Trophoblast cell (in vitro differentiated cells and primary cell): ENCODE results near the gene NET1.

Experiments used
- DNase-seq, 2 donors: peaks; one replicate each; pipeline ENCODE4 v3.0.0-alpha.2; 2016
- H2AFZ ChIP-seq: 2 replicates; pipeline ENCODE4 v1.6.1; 2013; ENCODE audit warnings: low read length, moderate library complexity, mild to moderate bottlenecking; ENCODE audit not compliant: insufficient read depth, poor library complexity
- H2AK5ac ChIP-seq: 2 replicates; pipeline ENCODE4 v1.6.1; 2013; ENCODE audit warnings: mild to moderate bottlenecking, low read length
- H2BK120ac ChIP-seq: 2 replicates; pipeline ENCODE4 v1.6.1; 2013; ENCODE audit warnings: low read length, mild to moderate bottlenecking, moderate library complexity; ENCODE audit not compliant: insufficient read depth, poor library complexity
- H2BK12ac ChIP-seq: 2 replicates; pipeline ENCODE4 v1.6.1; 2013; ENCODE audit warnings: mild to moderate bottlenecking, low read length, moderate library complexity
- H2BK5ac ChIP-seq: 2 replicates; pipeline ENCODE4 v1.6.1; 2013; ENCODE audit warnings: low read length, low read depth, moderate library complexity, mild to moderate bottlenecking; ENCODE audit not compliant: poor library complexity
- H3K14ac ChIP-seq: 2 replicates; pipeline ENCODE4 v1.6.1; 2013; ENCODE audit warnings: mild to moderate bottlenecking, low read length
- H3K18ac ChIP-seq: 2 replicates; pipeline ENCODE4 v1.6.1; 2013; ENCODE audit warnings: mild to moderate bottlenecking, low read length
- H3K23ac ChIP-seq: 2 replicates; pipeline ENCODE4 v1.6.1; 2013; ENCODE audit warnings: low read length
- H3K27ac ChIP-seq: 2 replicates; pipeline ENCODE4 v1.5.1; 2013; ENCODE audit warnings: low read depth, mild to moderate bottlenecking, inconsistent platforms, low read length, moderate library complexity
- H3K27me3 ChIP-seq: 2 replicates; pipeline ENCODE4 v1.6.1; 2013; ENCODE audit warnings: inconsistent platforms, mild to moderate bottlenecking, low read length, moderate library complexity; ENCODE audit not compliant: insufficient read depth
- H3K36me3 ChIP-seq, 2 experiments: 1 replicate in 1 of 2; 2 replicates in 1 of 2; pipeline ENCODE4 v1.6.1; 2013; ENCODE audit warnings: low read length in 2 of 2, mild to moderate bottlenecking in 2 of 2, moderate library complexity in 1 of 2; ENCODE audit not compliant: insufficient read depth in 2 of 2, control insufficient read depth in 1 of 2
- H3K4ac ChIP-seq: 2 replicates; pipeline ENCODE4 v1.6.1; 2013; ENCODE audit warnings: low read depth, mild to moderate bottlenecking, low read length, moderate library complexity
- H3K4me1 ChIP-seq, 2 experiments: 1 replicate in 1 of 2; 2 replicates in 1 of 2; pipeline ENCODE4 v1.6.1; 2013; ENCODE audit warnings: low read length in 2 of 2, mild to moderate bottlenecking in 2 of 2, moderate library complexity in 1 of 2; ENCODE audit not compliant: insufficient read depth in 2 of 2, control insufficient read depth in 1 of 2
- H3K4me2 ChIP-seq: 2 replicates; pipeline ENCODE4 v1.6.1; 2013; ENCODE audit warnings: inconsistent platforms, mild to moderate bottlenecking, low read length, moderate library complexity
- H3K4me3 ChIP-seq: 2 replicates; pipeline ENCODE4 v1.5.1; 2013; ENCODE audit warnings: mild to moderate bottlenecking, low read depth, low read length, inconsistent platforms
- H3K79me1 ChIP-seq: one replicate; pipeline ENCODE4 v1.6.1; 2013; ENCODE audit warnings: low read length
- H3K79me2 ChIP-seq: 2 replicates; pipeline ENCODE4 v1.6.1; 2013; ENCODE audit warnings: low read length, mild to moderate bottlenecking; ENCODE audit not compliant: control insufficient read depth, insufficient read depth, poor library complexity
- H3K9ac ChIP-seq: 2 replicates; pipeline ENCODE4 v1.6.1; 2013; ENCODE audit warnings: mild to moderate bottlenecking, low read length
- H3K9me3 ChIP-seq: 2 replicates; pipeline ENCODE4 v1.6.1; 2013; ENCODE audit warnings: low read depth, mild to moderate bottlenecking, control low read depth, inconsistent platforms, low read length; ENCODE audit not compliant: insufficient read depth
- H4K12ac ChIP-seq: 2 replicates; pipeline ENCODE4 v1.6.1; 2013; ENCODE audit warnings: low read depth, mild to moderate bottlenecking, low read length, moderate library complexity
- H4K8ac ChIP-seq: 2 replicates; pipeline ENCODE4 v1.6.1; 2013; ENCODE audit warnings: low read depth, mild to moderate bottlenecking, low read length, moderate library complexity
- H4K91ac ChIP-seq: one replicate; pipeline ENCODE4 v1.6.1; 2013; ENCODE audit warnings: low read depth, mild to moderate bottlenecking, low read length, moderate library complexity
- WGBS: extraction: QIAGEN DNeasy Blood & Tissue Kit; methylation state at CpG from one replicate; pipeline ENCODE4 v1.1.7; 2013; ENCODE audit warnings: missing lambda C conversion rate; ENCODE audit not compliant: insufficient read length, insufficient coverage; ENCODE audit errors: extremely low coverage; 5-methylcytosine and 5-hydroxymethylcytosine counted together

NET1 gene

DNA sequence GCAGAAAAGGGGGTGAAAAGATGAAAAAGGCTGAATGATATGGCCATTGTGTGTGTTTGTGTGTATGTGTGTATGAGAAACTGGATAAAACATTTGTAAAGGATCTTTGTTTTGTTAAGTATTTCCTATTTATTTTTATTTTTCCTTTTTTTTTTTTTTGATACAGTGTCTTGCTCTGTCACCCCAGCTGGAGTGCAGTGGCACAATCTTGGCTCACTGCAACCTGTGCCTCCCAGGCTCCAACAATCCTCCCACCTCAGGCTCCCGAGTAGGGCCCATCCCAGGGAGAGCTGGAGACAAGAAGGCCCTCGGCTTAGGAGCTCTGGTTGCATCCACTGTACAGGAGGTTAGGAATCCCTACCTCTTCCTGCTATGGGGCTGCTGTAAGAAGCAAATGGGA is 93.9 kb downstream of the NET1 start:
- peak overlapping the region; percentile 9 for H4K91ac ChIP-seq
- H2AK5ac ChIP-seq = peak overlapping the region; percentile 6
- H3K9ac ChIP-seq = no peak overlapping the region
- WGBS = no CpG with 5 or more reads among the region's 2 CpGs
- no peak overlapping the region for H3K27ac ChIP-seq
- no peak overlapping the region for H2BK5ac ChIP-seq
- H3K79me2 ChIP-seq = peaks cover 2% of the 10 kb centered on the region
- no peak overlapping the region for H3K23ac ChIP-seq
- no peak overlapping the region for H4K8ac ChIP-seq
- H3K4me1 ChIP-seq = peaks cover 26 to 33% of the 10 kb centered on the region in 2 experiments
- H3K4ac ChIP-seq = no peak overlapping the region
- no peak overlapping the region for H3K4me3 ChIP-seq
- H3K36me3 ChIP-seq = no peaks in the 10 kb centered on the region
- H2AFZ ChIP-seq = no peak overlapping the region
- peak overlapping the region; percentile 54 for H3K14ac ChIP-seq
- H3K27me3 ChIP-seq = no peaks in the 10 kb centered on the region
- peak overlapping the region; percentile 27 for H2BK12ac ChIP-seq
- no peaks in the 10 kb centered on the region for H3K9me3 ChIP-seq
- H3K79me1 ChIP-seq = peaks cover 18% of the 10 kb centered on the region
- DNase-seq = no peak
- peak overlapping the region; percentile 4 for H2BK120ac ChIP-seq
- peak overlapping the region; percentile 14 for H3K18ac ChIP-seq
- no peak overlapping the region for H3K4me2 ChIP-seq
- no peak overlapping the region for H4K12ac ChIP-seq

DNA sequence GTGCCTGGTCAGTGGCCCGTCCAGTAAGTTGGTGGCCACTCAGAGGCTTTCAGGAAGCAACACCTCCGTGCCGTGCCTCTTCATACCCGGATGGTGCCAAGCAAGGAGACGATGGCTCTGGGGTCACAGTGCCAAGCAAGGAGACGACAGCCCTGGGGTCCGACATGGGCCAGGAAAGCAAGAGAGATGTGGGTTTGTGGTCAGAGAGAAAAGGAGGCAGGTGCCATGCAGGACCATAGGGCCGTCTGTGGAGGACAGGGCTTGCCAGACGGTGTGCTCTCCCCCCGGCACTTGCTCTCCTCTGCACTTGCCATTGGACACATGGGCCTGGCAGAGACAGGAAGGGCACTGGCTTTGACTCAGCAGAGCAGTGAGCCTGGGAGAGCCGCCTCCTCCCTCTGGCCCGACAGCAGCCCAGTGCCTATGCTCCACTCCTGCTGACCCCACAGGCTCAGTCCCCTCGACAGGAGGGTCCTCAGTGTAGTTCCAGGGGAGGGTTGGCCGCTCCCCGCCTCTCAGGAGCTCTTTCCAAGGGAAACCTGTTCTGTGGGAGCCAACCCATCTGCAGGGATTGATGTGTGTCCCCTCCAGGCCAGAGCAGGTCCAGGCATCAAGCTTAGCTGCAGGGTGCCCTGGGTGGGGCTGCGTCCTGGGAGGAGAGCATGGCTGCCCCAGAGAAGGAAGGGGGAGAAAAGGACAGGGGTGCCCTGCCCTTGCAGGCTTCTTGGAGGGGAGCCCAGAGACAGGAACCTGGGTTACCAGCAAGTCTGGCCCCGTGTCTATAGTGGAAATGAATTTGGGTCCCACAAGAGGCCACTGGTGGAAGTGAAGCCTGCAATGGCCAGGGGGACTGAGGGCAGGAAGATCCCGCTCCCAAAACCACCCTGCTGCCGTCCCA is 94.6 kb downstream of the NET1 start:
- no peak overlapping the region for H4K12ac ChIP-seq
- no peak overlapping the region for H4K8ac ChIP-seq
- no peak overlapping the region for H3K23ac ChIP-seq
- H3K4me2 ChIP-seq = no peak overlapping the region
- WGBS = no CpG with 5 or more reads among the region's 19 CpGs
- no peaks in the 10 kb centered on the region for H3K9me3 ChIP-seq
- no peak for DNase-seq
- H2BK12ac ChIP-seq = peak overlapping the region; percentile 37
- peak overlapping the region; percentile 31 for H2AK5ac ChIP-seq
- H3K27ac ChIP-seq = no peak overlapping the region
- H2BK120ac ChIP-seq = peak overlapping the region; percentile 5
- peak overlapping the region; percentile 14 for H3K18ac ChIP-seq
- peak overlapping the region; percentile 9 for H4K91ac ChIP-seq
- no peak overlapping the region for H3K4ac ChIP-seq
- peak overlapping the region; percentile 54 for H3K14ac ChIP-seq
- H3K9ac ChIP-seq = no peak overlapping the region
- H3K79me1 ChIP-seq = peaks cover 18% of the 10 kb centered on the region
- H3K4me3 ChIP-seq = no peak overlapping the region
- H3K27me3 ChIP-seq = no peaks in the 10 kb centered on the region
- no peak overlapping the region for H2BK5ac ChIP-seq
- H3K36me3 ChIP-seq = no peaks in the 10 kb centered on the region
- H2AFZ ChIP-seq = no peak overlapping the region
- H3K4me1 ChIP-seq = peaks cover 25 to 33% of the 10 kb centered on the region in 2 experiments
- peaks cover 2% of the 10 kb centered on the region for H3K79me2 ChIP-seq

DNA sequence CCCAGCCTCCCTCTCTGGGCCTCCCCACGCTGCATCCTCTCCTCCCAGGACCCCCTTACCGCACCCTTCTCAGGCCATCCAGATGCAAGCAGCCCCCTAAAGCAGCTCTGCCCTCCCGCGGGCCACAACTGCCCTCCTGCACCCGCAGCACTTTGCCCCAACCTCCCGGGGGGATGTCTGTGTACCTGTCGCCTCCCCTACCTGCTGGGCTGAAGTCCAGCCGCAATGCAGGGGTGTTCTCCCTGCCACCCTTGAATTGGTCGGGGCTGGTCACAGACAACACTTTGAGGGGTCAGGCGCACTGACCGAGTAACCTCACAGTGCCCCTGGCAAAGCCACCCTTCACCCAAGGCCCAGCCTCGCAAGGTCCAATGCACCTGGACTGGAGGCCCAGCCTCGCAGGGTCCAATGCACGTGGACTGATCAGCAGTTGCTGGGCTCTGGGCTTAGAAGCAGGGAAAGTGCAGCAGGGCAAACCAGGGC is 95.3 kb downstream of the NET1 start:
- H3K9me3 ChIP-seq = no peaks in the 10 kb centered on the region
- H3K27ac ChIP-seq = no peak overlapping the region
- H3K4me1 ChIP-seq = peaks cover 18 to 26% of the 10 kb centered on the region in 2 experiments
- H3K4me2 ChIP-seq = no peak overlapping the region
- H3K27me3 ChIP-seq = no peaks in the 10 kb centered on the region
- no peak overlapping the region for H3K18ac ChIP-seq
- peak overlapping the region; percentile 44 for H2BK120ac ChIP-seq
- peak overlapping the region; percentile 1 for H4K91ac ChIP-seq
- H2AFZ ChIP-seq = no peak overlapping the region
- no peak overlapping the region for H3K4ac ChIP-seq
- H2BK12ac ChIP-seq = peak overlapping the region; percentile 83
- peaks cover 2% of the 10 kb centered on the region for H3K79me2 ChIP-seq
- no peak overlapping the region for H3K23ac ChIP-seq
- no peak for DNase-seq
- WGBS = no CpG with 5 or more reads among the region's 14 CpGs
- no peak overlapping the region for H3K9ac ChIP-seq
- H2BK5ac ChIP-seq = no peak overlapping the region
- no peak overlapping the region for H4K8ac ChIP-seq
- H4K12ac ChIP-seq = no peak overlapping the region
- no peak overlapping the region for H2AK5ac ChIP-seq
- H3K4me3 ChIP-seq = no peak overlapping the region
- no peaks in the 10 kb centered on the region for H3K36me3 ChIP-seq
- H3K79me1 ChIP-seq = peaks cover 12% of the 10 kb centered on the region
- H3K14ac ChIP-seq = peak overlapping the region; percentile 10

GRCh38 chr10:5508161-5508604 is 95.8 kb downstream of the NET1 start:
- Histone ChIP-seq H3K18ac (no peak overlapping the region), H3K4me1 (peaks cover 13 to 23% of the 10 kb centered on the region in 2 experiments), H3K23ac (no peak overlapping the region), H4K12ac (no peak overlapping the region), H3K79me1 (peaks cover 15% of the 10 kb centered on the region), H4K91ac (peak overlapping the region; percentile 1), H3K4me2 (no peak overlapping the region), H3K14ac (peak overlapping the region; percentile 73), H3K4me3 (no peak overlapping the region), H2BK12ac (peak overlapping the region; percentile 83), H2AK5ac (peak overlapping the region; percentile 76), H3K9ac (no peak overlapping the region), H3K27ac (no peak overlapping the region), H2BK120ac (peak overlapping the region; percentile 44), H3K27me3 (no peaks in the 10 kb centered on the region), H3K9me3 (no peaks in the 10 kb centered on the region), H3K36me3 (no peaks in the 10 kb centered on the region), H2BK5ac (no peak overlapping the region), H2AFZ (no peak overlapping the region), H3K4ac (no peak overlapping the region), H4K8ac (no peak overlapping the region), H3K79me2 (peaks cover 2% of the 10 kb centered on the region)
- WGBS = no CpG with 5 or more reads among the region's 18 CpGs
- DNase-seq = no peak
